Lower leg skin (tissue), 3 donors: ENCODE measurements around the gene EML6.

Source experiments
- CTCF ChIP-seq, 3 donors: fragments of 450-650 bp; IDR thresholded peaks; one replicate each; pipeline ENCODE4 v1.5.1; 2016; ENCODE audit warnings: antibody characterized with exemption in 3 of 3, mild to moderate bottlenecking in 3 of 3, moderate library complexity in 2 of 3
- POLR2A ChIP-seq, 2 donors: fragments of 450-650 bp; IDR thresholded peaks; one replicate each; pipeline ENCODE4 v1.6.1; 2016 to 2017; ENCODE audit warnings: antibody characterized with exemption in 2 of 2, mild to moderate bottlenecking in 1 of 2, moderate library complexity in 1 of 2

GRCh38 chr2:54728669-54729120 is 5.2 kb downstream of the EML6 start:
- no peak for TF ChIP-seq CTCF (IDR thresholded peaks at IDR 0.05)
- no peak for TF ChIP-seq POLR2A (IDR thresholded peaks at IDR 0.05)
